Activated CD4-positive, alpha-beta T cell treated with anti-CD3 and anti-CD28 coated beads, Interleukin-2, amount 50 U/mL, for 48 hours (primary cell): Measurements from ENCODE around the gene PCDHA13.
"Not testable (repeated sequence)": the region's sequence is repeated elsewhere in the genome, so short reads cannot be mapped to it uniquely, and the experiment has no call there.

ENCODE experiments used
- DNase-seq, 2 experiments: peaks; one replicate each; pipeline ENCODE4 v3.0.0-alpha.2; 2020

Gene PCDHA13

DNA sequence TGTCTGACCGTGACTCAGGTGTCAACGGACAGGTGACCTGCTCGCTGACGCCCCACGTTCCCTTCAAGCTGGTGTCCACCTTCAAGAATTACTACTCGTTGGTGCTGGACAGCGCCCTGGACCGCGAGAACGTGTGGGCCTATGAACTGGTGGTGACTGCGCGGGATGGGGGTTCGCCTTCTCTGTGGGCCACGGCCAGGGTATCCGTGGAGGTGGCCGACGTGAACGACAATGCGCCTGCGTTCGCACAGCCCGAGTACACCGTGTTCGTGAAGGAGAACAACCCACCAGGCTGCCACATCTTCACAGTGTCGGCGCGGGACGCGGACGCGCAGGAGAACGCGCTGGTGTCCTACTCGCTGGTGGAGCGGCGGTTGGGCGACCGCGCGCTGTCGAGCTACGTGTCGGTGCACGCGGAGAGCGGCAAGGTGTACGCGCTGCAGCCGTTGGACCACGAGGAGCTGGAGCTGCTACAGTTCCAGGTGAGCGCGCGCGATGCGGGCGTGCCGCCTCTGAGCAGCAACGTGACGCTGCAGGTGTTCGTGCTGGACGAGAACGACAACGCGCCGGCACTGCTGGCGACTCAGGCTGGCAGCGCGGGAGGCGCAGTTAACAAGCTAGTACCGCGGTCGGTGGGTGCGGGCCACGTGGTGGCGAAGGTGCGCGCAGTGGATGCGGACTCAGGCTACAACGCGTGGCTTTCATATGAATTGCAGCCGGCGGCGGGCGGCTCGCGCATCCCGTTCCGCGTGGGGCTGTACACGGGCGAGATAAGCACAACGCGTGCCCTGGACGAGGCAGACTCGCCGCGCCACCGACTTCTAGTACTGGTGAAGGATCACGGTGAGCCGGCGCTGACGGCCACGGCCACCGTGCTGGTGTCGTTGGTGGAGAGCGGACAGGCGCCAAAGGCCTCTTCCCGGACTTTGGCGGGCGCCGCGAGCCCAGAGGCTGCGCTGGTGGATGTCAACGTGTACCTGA lies 11.4 kb upstream of the PCDHA13 start:
- DNase-seq, result no peak

DNA sequence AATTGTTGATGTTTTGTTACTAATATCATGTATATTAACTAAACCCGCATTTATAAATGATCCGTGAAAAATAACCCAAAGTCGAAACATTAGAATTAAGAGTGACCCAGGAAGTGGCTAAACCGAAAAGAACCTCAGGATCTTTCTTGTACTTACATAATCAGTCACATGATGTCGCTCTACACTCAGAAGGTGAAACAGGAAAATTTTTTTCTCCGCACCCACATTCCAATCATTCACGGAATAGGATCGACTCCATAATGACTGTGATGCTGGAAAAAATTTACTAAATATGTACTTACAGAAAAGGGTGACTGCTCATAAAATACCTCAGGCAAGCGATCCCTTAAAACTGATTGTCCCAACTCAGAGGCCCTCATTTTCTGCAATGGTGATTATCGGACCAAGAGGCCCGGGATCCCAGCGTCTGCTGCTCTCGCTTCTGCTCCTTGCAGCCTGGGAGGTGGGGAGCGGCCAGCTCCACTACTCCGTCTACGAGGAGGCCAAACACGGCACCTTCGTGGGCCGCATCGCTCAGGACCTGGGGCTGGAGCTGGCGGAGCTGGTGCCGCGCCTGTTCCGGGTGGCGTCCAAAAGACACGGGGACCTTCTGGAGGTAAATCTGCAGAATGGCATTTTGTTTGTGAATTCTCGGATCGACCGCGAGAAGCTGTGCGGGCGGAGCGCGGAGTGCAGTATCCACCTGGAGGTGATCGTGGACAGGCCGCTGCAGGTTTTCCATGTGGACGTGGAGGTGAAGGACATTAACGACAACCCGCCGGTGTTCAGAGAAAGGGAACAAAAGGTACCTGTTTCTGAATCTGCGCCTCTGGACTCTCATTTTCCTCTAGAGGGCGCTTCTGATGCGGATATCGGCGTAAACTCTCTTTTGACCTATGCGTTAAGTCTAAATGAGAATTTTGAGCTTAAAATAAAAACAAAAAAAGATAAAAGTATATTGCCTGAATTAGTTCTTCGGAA lies 6.5 kb upstream of the PCDHA13 start, which contains the start of gene PCDHA12:
Gene PCDHA12, plus strand, starts transcription at position 224 of the 981 bp plus-strand sequence. Its CDS starts 165 bp downstream, at position 389.
- no peak for DNase-seq

DNA sequence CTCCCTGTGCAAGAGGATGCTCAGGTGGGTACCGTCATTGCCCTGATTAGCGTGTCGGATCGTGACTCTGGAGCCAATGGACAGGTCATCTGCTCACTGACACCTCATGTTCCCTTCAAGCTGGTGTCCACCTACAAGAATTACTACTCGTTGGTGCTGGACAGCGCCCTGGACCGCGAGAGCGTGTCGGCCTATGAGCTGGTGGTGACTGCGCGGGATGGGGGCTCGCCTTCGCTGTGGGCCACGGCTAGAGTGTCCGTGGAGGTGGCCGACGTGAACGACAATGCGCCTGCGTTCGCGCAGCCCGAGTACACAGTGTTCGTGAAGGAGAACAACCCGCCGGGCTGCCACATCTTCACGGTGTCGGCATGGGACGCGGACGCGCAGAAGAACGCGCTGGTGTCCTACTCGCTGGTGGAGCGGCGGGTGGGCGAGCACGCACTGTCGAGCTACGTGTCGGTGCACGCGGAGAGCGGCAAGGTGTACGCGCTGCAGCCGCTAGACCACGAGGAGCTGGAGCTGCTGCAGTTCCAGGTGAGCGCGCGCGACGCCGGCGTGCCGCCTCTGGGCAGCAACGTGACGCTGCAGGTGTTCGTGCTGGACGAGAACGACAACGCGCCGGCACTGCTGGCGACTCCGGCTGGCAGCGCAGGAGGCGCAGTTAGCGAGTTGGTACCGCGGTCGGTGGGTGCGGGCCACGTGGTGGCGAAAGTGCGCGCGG lies 5.2 kb upstream of the PCDHA13 start:
- not testable (repeated sequence) for DNase-seq

DNA sequence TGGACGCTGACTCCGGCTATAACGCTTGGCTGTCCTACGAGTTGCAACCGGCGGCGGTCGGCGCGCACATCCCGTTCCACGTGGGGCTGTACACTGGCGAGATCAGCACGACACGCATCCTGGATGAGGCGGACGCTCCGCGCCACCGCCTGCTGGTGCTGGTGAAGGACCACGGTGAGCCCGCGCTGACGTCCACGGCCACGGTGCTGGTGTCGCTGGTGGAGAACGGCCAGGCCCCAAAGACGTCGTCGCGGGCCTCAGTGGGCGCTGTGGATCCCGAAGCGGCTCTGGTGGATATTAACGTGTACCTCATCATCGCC lies 4.7 kb upstream of the PCDHA13 start:
- DNase-seq, result no peak

DNA sequence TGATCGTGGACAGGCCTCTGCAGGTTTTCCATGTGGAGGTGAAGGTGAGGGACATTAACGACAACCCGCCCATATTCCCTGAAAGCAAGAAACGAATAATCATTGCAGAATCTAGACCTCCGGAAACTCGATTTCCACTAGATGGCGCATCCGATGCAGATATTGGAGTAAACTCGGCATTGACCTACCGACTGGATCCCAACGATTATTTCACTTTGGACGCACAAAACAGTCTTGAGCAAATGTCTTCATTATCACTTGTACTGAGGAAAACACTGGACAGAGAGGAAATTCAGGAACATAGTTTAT lies 621 bp downstream of the PCDHA13 start:
- no peak for DNase-seq

DNA sequence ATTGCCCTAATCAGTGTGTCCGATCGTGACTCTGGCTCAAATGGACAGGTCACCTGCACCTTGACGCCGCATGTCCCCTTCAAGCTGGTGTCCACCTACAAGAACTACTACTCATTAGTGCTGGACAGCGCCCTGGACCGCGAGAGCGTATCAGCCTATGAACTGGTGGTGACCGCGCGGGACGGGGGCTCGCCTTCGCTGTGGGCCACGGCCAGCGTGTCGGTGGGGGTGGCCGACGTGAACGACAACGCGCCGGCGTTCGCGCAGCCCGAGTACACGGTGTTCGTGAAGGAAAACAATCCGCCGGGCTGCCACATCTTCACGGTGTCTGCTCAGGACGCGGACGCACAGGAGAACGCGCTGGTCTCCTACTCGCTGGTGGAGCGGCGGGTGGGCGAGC lies 1.4 kb downstream of the PCDHA13 start:
- DNase-seq, result no peak

DNA sequence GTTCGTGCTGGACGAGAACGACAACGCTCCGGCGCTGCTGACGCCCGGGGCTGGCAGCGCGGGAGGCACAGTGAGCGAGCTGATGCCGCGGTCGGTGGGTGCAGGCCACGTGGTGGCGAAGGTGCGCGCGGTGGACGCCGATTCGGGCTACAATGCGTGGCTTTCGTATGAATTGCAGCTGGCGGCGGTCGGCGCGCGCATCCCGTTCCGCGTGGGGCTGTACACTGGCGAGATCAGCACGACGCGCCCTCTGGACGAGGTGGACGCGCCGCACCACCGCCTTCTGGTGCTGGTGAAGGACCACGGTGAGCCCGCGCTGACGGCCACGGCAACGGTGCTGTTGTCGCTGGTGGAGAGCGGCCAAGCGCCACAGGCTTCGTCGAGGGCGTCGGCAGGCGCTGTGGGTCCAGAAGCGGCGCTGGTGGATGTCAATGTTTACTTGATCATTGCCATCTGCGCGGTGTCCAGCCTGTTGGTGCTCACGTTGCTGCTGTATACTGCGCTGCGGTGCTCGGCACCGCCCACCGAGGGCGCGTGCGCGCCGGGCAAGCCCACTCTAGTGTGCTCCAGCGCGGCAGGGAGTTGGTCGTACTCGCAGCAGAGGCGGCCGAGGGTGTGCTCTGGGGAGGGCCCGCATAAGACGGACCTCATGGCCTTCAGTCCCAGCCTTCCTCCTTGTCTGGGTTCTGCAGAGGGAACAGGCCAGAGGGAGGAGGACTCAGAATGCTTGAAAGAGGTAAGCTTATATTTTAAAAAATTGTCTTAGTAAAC lies 2.2 kb downstream of the PCDHA13 start:
- DNase-seq, result no peak

DNA sequence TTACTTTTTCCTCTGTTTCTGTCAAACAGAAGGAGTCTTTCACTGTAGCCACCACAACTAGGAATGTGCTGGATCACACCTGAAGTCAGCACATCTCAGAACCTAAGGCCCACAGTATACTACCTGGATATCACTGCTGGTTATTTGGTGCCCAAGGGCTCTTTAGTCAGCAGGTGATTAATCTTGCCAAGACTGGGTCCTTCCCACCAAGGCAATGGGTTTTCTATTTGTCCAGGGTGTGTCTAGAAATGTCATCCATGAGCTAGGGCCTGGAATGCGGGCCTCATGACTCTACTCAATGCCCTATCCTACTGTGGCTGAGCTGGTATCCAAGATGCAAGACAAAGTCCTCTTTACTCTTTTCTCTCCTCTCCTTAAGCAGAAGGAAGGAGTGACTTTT lies 34.4 kb downstream of the PCDHA13 start:
- DNase-seq, result no peak

DNA sequence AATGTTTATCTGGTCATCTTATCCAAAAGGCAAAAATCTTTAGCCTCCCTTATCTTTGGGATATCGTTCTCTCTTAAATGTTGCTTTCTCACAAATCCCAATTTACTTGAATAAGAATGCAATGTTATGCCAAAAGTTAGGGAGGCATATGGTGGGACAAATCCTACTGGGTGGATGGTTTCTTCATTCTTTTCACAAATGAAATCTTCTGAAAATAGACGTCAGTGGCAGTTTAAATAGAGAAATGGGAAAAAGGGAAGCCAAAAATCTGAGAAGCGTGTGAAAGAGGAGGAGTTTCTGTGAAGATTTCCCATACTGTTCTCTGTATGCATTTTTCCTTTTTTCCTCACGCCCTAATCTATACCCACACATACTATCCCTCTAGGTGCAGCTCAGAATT lies 41.7 kb downstream of the PCDHA13 start:
- DNase-seq, result no peak

DNA sequence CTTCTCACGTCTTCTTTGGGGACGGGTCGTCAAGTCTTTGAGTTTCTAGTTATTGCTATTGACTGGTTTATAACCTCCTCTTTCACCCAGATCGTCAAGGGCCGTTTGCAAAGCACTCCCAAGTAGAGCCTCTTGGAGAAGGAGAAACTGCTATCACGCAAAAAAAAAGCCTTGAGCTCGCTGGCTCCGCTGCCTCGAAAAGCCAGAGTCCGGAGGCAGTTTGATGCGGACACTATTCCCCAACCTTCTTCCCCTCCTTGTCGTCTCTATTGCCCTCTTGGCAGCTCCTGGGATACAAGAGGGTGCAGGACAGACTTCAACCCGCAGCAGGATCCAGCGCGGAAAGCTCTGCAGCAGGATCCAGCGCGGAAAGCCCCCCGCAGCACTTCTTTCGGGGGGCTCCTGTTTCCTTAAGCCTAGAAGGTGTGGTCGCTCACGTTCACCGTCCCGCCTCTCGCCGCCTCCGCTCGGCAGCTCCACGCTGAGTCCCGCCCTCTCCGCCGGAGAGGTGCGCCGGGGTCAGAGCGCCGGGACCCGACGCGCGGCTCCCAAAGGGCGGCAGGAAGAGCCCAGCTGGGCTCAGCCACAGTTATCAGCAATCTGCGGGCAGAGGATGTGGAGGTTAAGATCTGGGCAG lies 44.0 kb downstream of the PCDHA13 start, which contains the start of gene PCDHAC1:
Gene PCDHAC1, plus strand, starts transcription at position 494 of the 637 bp plus-strand sequence. CDS start 594 bp downstream, outside the sequence.
- no peak for DNase-seq

DNA sequence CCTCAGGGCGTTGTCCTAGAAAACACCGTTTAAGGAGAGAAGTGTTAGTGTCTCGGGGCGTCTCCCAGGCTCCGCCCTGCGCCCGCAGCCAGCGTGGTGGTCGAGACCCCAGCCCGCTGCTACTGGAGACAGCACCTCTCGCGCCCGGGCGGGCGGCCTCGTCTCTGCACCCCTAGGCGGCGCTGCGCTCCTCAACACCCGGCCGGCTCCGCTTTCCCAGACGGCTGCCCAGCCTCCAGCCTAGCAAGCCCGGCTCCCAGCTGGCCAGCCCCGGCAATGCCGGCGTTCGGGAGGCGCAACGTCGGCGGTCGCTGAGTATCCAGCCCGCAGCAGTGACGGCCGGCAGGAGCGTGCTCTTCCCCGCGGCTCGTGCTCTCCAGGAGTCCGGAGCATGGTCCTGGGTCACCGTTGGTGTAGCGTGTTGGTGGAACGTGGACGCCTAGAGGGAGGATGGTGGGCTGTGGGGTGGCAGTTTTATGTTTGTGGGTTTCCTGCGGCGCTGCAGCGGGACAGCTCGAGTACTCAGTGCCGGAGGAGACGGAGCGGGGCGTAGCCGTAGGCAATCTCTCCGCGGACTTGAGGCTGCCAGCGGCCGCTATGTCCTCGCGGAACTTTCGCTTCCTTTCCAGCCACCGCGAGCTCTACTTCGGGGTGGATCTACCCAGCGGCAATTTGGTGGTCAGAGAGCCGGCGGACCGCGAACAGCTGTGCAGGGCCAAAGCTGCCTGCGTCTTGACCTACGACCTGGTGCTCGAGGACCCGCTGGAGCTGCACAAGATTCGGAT lies 44.7 kb downstream of the PCDHA13 start:
- DNase-seq, result peak; percentile 34 to 53

DNA sequence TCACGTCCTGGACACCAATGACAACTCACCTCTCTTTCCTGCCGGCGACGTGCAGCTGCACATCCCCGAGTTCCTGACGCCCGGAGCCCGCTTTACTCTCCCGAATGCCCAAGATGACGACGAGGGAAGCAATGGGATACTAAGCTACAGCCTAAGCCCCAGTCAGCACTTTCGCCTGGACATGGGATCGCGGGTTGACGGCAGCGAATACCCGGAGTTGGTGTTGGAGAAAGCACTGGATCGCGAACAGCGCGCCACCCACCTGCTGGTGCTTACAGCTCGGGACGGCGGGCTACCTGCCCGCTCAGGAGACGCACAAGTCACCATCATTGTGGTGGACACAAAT lies 45.3 kb downstream of the PCDHA13 start:
- no peak for DNase-seq
